ENCODE measurements around the gene RCSD1.

GRCh38 chr1:167755654-167756053 is 125.6 kb downstream of the RCSD1 start:
- TF ChIP-seq POLR2AphosphoS5 (IDR thresholded peaks at IDR 0.05; ENCODE audit: low read depth, low read length) = no peak
- TF ChIP-seq POLR2A (IDR thresholded peaks at IDR 0.05; ENCODE audit: low read depth, low read length) = no peak

All from GM12891 (cell line).